NOMO-1 (cell line): ENCODE measurements around the gene RDX.
"Not testable (repeated sequence)": the region's sequence is repeated elsewhere in the genome, so short reads cannot be mapped to it uniquely, and the experiment has no call there.

Source experiments
- DNase-seq, 2 experiments: peaks; one replicate each; lab custom pipeline; 2025; ENCODE audit not compliant: unreplicated experiment in 2 of 2; lab: John Stamatoyannopoulos, UW

The RDX gene

DNA sequence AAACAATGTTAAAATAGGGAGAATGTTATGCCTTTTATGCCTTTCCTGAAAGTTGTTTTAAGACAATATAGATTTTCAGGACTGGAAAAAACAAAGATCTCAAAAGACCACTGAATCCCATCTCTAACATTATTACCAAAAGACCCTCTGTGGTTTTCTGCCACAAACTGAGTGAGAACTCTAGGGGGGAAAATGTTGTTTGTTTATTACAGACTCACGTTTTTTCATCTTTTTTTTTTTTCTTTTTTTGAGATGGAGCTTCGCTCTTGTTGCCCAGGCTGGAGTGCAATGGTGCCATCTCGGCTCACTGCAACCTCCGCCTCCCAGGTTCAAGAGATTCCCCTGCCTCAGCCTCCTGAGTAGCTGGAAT lies 9.6 kb upstream of the RDX start:
- DNase-seq: not testable (repeated sequence)

DNA sequence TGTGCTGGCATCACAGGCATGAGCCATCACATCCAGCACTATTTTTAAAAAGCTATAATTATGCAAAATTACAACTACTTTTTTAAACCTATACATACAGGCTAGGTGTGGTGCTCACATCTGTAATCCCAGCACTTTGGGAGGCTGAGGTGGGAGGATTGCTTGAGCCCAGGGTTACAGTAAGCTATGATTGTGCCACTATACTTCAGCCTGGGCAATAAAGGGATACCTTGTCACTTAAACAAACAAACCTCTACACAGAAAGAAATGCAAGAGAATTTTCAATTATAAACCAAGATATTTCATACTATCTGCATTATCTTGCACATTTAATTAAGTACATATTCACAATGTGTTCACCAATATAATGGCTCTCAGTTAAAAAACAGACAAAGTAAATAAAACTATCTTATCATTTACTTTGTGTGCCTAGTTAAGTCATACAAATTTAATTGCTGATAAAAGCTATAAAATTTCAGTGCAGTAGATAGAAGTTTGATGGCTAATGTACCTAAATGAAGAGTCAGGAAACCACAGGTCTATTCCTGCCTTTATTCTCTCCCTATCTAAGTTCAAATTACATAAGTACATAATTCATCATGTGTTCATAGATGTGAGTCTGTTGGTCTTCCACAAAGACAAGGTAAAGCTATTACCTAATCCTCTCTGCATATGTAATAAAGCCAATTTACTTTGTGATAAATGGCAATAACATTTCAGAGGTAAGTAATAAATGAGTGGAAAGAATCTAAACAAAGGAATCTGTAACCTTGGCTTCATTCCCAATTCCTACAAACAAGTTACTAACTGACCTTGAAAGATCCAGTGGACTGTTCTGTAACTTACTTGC lies 9.0 kb upstream of the RDX start:
- DNase-seq: no peak

DNA sequence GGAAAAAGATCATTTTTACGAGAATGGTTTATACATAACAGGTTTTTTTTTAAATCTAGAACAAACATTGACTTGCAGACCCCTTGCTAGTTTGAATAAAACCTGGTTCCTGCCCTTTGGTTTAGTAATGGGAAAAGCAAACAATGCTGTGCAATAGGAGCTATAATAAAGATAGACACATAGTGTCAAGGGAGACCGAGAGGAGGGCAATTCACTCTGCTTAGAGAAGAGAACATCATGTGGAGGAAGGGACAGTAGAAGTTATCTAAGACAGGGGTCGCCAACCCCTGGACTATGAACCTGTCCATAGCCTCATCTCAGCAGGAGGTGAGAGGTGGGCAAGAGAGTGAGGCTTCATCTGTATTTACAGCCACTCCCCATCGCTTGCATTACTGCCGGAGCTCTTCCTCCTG lies 7.0 kb upstream of the RDX start:
- DNase-seq: no peak

DNA sequence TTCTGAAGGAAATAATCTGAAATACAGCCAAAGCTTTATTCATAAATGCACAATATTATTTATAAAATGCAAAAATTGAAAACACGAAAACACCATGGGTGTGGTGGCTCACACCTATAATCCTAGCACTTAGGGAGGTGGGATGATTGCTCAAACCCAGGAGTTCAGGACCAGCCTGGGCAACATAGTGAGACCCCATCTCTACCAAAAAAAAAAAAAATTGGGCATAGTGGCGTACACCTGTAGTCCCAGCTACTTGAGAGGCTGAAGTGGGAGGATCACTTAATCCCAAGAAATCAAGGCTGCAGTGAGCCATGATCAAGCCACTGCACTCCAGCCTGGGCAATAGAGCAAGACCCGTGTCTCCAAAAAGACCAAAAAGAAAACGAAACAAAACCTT lies 5.2 kb upstream of the RDX start:
- no peak for DNase-seq

DNA sequence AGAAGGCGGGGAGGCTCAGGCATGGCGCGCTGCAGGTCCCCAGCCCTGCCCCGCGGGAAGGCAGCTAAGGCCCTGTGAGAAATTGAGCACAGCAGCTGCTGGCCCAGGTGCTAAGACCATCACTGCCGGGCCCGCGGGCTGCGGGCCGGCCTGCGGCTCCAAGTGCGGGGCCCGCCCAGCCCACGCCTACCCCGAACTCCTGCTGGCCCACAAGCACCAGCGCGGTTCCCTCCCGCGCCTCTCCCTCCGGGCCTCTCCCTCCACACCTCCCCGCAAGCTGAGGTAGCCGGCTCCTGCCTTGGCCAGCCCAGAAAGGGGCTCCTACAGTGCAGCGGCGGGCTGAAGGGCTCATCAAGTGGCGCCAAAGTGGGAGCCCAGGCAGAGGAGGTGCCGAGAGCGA lies 4.6 kb upstream of the RDX start:
- no peak for DNase-seq

DNA sequence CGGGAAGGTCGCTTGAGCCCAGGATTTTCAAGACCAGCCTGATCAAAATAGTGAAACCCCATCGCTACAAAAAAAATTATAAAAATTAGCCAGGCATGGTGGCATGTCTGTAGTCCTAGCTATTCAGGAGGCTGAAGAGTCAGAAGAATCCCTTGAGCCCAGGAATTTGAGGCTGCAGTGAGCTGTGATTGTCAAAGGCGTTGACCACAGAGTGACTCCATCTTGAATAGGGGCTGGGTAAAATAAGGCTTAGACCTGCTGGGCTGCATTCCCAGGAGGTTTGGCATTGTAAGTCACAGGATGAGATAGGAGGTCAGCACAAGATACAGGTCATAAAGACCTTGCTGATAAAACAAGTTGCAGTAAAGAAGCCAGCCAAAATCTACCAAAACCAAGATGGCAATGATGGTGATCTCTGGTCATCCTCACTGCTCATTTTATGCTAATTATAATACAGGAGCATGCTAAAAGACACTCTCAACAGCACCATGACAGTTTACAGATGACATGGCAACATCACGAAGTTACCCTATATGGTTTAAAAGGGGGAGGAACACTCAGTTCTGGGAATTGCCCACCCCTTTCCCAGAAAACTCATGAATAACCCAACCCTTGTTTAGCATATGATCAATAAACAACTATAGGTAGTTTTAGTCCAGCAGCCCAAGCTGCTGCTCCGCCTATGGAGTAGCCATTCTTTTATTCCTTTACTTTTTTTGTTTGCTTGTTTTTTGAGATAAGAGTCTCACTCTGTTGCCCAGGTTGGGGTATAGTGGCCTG lies 2.8 kb upstream of the RDX start:
- no peak for DNase-seq

DNA sequence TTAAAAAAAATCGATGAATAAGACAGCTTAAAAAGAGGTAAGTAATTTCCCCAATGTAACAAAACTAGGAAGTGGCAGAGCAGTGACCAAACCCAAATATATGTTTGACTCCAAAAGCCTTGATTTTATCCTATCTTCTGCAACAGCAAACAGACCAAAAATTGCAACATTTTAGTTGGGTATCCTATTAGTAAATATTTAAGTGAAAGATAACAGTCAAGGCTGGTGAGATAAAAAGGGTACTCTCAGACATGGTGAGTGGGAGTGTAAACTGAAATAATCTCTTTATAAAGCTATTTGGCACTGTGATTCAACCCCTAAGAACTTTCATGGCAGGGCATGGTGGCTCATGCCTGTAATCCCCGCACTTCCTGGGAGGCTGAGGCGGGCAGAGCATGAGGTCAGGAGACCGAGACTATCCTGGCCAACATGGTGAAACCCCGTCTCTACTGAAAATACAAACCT lies 1.9 kb upstream of the RDX start:
- no peak for DNase-seq

DNA sequence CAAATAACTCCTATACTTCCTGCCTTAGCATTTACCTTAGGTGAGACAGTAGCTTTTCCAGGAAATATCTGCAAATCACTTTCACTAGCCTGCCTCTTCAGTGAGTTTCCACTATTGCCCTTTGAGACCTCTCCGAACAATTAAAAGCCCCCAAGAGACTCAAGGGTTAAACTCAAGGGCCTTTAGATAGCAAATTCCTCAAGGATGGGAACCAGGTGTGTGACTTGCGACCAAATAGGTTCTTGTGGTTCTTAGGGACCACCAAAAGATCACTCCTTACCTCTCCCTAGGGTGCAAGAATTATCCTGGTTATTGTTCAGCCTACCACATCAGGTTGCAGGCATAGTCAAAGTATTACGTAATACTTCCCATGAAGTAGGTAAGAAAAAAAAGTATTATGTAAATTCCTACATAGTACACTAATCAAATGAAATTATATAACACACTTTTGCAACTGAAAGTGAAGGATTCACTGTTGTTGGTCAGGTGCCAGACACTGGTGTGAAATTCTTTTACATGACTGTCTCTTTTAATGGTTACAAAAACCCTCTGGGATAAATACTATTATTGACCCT lies 1.4 kb upstream of the RDX start:
- DNase-seq: no peak

DNA sequence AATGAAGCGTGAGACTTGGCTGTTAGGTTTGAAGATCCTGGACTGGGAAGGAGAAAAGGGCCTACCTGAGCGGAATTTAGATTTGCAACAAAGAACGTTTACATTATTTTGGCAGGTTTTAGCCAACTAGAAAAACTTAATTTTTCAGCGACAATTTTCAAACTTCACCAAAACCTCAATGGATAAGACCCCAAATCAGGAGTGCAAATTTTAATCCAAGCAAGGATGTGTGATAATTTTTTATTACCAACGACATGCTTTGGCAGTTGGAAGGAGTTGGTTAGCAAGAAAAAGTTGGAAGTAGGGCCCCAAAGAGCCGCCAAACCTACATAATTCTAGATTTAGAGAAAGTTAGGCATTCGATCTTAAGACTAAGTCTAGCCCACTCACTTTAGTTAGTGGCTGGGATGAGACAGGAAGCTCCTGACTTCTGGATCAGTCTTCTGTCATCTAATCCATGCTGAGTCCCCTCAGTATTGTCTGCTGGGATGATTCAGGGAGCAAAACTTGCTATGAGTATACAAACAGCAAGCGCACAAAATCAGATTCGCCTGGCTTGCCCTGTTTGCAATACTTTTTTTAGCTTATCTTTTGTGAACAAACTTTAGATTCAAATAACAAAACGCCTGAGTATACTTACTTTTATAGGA lies 787 bp upstream of the RDX start:
- DNase-seq: no peak

DNA sequence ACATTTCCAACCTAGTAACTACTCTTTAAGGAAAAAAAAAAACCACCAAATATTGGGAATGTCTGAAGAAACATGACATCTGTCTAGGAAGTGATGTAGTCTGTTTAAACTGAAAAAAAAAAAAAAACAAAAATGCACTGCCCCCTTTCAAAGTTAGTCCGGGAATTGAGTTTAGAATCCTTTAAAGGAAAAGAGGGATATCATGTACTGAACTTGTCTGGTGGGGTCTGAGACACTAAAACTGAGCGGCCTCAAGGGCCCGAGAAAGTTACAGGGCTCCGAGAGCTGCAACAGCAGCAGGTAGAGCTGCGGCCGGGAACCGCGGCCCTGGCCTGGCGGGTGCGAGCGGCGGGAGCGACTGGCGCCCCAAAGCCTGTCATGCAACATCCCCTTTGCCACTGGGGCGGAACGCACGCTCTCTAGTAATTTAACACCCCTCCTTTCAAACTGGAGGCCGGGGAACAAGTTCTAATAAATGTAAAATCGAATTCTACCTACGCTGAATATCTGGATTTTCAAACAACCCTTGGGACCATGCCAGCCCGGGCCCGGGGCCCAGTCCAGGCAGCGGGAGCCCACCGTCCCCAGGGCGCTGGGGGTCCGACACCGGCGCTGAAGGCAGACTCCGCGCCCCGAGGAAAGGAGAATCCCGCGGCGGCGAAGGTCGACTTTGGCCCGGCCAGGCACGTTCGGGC lies 736 bp downstream of the RDX start:
- DNase-seq: peak; percentile 67 to 68

DNA sequence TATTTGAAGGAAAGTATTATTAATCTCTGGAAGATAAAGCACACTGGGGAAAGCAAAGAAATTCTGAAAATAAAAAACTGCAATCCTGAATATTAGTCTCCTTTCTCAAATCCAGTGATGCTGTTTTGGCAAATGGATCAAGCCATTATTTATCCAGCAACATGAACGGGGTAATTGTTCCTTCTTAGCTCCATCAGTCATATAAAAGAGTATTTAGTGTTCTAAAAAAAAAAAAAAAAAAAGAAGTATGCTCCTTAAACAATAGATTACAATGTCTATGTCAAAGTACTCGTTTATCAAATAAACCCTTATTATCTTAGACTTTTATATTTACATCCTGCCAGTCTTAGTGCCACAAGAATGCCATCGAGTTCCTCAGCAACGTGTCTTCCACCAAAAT lies 1.3 kb downstream of the RDX start:
- peak in 1 of 2 experiments; percentile 26 for DNase-seq

DNA sequence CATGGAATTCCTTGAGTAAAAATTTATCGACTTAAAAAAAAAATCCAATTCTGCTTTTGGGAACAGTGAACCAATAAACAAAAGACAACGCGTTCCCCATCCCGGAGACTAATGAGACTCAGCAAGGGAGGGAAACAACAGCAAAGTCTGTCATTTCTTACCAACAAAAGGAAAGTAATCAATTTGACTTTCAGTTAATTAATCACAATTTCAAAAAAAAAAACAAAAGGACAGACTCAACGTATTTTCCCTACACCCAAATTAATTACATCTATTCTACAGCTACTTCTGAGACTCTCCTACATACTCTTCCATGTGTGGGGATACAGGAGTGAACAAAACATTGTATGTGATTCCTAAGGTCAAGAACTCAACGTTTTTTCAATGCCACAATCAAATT lies 1.9 kb downstream of the RDX start:
- no peak for DNase-seq

DNA sequence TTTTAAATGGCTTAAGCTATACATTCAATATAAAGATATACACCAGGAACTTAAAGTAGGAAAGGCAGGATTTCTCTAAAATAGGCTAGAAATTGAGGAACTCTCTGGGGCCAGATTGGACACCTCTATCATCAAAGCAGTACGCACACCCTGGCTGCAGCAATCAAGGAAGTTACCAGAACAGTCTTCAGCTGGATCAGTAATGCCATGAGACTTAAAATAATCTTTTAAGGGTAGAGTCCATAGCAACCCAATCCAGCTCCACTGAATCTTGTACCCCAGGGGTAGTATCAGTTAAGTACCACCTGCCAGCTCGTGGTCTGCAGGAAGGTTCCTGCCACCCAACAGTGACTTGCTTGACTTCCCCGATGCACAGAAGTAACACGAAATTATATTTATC lies 3.0 kb downstream of the RDX start:
- DNase-seq: peak; percentile 5 to 11

DNA sequence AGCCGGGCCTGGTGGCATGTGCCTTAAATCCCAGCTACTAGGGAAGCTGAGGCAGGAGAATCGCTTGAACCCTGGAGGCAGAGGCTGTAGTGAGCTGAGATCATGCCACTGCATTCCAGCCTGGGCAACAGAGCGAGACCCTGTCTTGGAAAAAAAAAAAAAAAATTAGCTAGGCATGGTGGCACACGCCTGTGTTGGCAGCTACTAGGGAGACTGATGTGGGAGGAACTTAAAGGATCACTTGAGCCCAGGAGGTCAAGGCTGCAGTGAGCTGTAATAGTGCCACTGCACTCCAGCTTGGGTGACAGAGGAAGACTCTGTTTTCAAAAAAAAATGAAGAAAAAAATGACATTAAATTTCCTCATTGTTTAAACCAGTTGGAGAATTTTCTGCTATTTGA lies 4.3 kb downstream of the RDX start:
- DNase-seq: not testable (repeated sequence)

DNA sequence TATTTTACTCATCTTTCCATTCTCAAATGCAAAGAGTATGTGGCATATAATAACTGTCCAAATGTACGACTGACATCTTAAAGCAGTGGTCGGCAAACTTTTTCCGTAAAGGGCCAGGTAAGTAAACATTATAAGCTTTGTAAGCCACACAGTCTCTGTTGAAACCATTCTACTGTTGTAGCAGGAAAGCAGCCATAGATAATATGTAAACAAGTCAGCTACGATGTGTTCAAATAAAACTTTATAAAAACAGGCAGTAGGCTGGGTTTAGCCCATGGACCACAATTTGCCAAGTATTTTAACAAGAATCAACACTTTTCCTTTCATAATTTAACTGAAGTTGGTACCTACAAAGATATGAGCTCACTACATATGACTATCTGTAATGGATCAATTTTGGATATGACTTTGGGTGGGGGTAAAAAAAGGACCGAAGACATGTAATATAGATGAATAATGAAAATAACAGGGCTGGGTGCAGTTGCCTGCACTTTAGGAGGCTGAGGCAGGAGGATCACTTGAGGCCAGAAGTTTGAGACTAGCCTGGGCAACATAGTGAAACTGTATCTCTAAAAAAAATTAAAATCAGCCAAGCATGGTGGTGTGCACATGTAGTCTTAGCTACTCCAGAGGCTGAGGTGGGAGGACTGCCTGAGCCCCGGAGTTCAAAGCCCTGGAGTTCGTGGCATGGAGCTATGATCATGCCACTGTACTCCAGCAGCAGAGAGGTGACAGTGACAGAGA lies 5.7 kb downstream of the RDX start:
- no peak for DNase-seq

DNA sequence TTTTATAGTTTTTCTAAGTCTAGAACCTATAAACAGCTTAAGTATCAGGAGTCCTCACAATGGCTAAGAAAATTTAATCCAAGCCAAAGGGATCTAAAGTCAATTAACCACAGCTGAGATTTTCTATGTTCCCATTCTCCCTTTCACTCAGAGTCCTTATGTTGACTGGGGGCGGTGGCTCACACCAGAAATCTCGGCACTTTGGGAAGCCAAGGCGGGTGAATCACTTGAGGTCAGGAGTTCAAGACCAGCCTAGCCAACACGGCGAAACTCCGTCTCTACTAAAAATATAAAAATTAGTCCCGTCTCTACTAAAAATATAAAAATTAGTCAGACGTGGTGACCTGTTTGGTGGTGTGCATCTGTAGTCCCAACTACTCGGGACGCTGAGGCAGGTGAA lies 6.9 kb downstream of the RDX start:
- no peak for DNase-seq

DNA sequence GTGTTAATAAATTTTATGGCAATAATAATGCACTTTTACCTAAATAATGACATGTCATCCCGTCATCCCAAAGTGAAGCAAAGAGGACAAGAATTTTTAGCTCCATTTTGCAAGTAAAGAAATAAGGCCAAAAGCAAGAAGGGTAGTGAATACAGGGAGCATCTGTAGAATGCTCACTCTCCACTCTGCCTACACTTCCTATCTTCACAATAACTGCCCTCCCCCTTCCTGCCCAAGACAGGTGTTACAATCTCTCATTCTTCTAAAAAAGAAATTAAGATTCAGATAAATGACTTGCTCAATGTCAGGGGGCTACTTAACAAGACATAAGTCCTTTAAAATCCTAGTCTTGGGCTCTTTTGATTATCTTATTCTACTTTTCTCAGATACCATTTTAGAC lies 8.9 kb downstream of the RDX start:
- no peak for DNase-seq

DNA sequence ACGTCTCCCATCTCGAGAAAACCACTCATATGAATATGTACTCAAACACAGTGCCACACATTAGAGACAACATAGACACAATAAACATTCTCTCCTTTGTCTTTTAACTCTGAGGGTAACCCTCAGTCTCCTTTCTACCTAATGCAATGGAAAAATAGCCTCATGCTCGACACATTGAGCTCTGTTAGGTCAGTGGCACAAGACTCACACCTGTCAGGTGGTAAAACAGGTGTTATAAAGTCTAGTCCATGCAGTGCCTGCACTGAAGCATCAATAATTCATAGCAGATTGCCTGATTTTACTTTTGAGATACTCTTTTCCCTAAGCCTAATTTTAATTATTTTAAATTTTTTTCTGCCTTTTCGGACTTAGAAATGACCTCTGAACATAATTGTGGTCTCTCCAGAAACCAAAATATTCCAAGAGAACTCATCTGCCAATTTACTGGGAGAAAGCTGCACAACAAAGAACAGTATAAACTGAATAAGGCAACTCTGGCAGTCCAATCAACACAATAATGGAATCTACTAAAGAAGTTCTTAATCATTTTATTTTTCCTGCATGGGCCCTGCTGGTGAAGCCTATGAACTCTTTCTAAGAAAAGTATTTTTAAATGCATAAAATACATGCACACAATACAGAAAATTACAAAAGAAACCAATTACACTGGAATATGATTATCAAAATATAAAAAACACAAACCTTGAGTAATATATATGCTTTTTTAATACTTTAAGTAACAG lies 9.9 kb downstream of the RDX start:
- DNase-seq: no peak

DNA sequence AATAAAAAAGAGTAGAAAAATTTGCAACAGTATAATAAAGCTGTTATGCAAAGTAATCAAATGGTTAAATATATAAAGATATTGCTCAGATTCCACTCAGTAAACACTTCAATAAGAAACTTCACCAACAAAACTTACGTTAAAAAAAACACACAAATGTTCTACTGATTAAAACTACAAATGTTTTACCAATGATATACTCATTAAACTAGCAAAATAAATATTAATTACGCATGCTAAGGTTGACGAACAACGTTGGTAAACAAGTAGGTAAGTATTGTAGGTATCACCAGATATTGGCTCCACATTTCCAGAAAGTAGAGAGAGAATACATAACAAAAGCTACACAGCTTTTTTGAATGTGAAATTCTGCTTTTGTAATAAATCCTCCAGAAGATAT lies 12.6 kb downstream of the RDX start:
- DNase-seq: no peak
